NT2/D1 (cell line): ENCODE measurements around the gene GCC2.
"Not testable (repeated sequence)": the region's sequence is repeated elsewhere in the genome, so short reads cannot be mapped to it uniquely, and the experiment has no call there.

Experiments used
- SUZ12 ChIP-seq: IDR thresholded peaks from 2 replicates; pipeline ENCODE4 v1.6.1; 2011; ENCODE audit not compliant: insufficient read length, insufficient read depth; ENCODE audit errors: extremely low read depth
- YY1 ChIP-seq: IDR thresholded peaks from 2 replicates; pipeline ENCODE4 v1.6.1; 2011; ENCODE audit not compliant: insufficient read length, insufficient read depth
- ZNF274 ChIP-seq: IDR thresholded peaks from 2 replicates; pipeline ENCODE4 v1.6.1; 2011; ENCODE audit warnings: mild to moderate bottlenecking, low read depth, low read length

DNA sequence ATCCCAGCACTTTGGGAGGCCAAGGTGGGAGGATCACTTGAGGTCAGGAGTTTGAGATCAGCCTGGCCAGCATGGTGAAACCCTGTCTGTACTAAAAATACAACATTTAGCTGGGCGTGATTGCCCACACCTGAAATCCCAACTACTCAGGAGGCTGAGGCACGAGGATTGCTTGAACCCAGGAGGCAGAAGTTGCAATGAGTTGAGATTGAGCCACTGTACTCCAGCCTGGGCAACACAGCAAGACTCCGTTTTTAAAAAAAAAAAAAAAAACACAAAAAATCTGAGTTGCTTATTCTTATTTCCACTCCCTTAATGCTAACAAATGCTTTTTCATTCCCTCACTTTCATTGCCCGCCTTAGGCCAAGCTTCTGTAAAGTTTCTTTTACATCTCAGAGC lies 4.5 kb downstream of the GCC2 start:
- TF ChIP-seq ZNF274, YY1, SUZ12: not testable (repeated sequence)
